HG02571 (cell line): ENCODE data around the gene BHLHE41.

Source experiments
- ATAC-seq: cut with Tn5 transposase; IDR thresholded peaks from one replicate; pipeline ENCODE4 v1.9.1; 2021; ENCODE audit warnings: mild to moderate bottlenecking, moderate library complexity; ENCODE audit not compliant: unreplicated experiment

Gene BHLHE41

GRCh38 chr12:26124446-26125399 is at the start of gene BHLHE41:
Gene BHLHE41, minus strand, starts transcription at chr12:26125037. Its CDS starts 258 bp downstream, at chr12:26124779.
- ATAC-seq: no peak

DNA sequence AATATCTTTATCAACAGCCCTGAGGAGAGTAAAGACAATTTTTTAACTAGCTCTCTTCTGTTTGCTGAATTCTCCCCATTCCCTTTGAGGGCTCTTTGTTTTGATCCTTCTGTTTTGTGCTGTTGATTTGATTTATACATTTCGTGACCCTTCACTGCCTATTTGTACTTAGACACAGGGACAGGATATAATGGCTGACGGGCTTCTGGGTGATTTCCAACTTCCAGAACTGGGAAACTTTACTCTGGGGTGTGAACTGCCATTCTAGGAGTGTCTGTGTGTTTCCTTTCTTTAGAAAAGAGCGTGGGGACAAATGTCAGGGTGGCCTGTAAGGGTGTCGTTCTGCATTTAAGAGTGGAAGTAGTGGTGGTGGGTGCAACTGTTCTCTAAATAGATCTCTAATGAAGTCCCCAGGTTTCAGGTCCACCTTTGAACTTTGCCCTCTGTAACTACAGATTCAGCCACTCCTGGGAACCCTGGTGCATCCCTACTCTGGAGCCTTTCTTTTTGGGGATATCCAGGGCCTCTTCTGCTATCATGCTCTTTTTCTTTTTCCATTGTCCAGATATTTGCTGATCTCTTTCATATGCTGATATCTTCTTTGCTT is 48.2 kb upstream of the BHLHE41 start:
- no peak for ATAC-seq

DNA sequence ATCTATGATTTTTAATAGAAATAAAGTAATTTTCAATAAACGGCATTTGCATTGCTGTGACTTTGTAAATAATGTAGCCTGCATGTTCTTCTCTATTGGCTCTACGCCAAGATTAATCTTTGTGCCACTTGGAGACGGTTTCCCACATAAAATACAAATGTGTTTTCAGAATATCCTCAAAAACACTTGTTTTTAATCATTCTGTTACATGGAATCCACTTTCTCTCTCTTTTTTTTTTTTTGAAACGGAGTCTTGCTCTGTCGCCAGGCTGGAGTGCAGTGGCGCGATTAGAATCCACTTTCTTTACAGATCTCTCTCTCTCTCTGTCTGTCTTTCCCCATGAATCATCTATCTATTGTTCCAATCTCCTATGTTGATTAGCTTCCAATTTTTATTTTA is 47.7 kb upstream of the BHLHE41 start:
- ATAC-seq: no peak

DNA sequence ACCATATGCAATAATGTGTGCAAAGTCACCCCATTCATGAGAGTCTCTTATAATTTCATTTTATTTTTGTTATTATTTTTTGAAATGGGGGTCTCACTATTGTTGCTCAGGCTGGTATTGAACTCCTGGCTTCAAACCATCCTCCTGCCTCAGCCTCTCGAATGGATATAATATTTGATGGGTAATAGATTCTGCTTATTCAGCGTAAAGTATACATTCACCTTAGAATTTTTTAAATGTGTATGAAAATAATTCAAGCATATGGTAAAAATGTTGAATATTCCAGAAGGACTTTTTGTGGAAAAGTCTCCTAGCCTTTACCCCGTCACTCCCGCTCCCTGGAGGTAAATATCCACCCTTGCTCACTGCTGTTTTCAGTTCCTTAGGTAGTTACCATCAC is 47.2 kb upstream of the BHLHE41 start:
- ATAC-seq: no peak

DNA sequence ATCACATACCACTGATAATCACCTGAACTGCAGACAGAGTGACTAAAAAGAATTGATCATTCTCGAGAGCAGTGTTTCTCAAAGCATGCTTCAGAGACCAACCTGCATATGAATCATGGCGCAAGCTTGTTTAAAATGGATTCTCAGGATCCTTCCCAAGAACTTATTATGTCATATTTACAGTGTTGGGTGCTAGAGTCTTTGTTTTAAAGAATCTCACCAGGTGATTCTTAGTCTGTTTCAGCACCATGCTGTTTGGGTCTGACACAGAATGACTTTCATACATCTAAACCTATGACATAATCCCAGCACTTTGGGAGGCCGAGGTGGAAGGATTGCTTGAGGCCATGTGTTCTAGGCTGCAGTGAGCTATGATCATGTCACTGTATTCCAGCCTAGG is 39.3 kb upstream of the BHLHE41 start:
- no peak for ATAC-seq

DNA sequence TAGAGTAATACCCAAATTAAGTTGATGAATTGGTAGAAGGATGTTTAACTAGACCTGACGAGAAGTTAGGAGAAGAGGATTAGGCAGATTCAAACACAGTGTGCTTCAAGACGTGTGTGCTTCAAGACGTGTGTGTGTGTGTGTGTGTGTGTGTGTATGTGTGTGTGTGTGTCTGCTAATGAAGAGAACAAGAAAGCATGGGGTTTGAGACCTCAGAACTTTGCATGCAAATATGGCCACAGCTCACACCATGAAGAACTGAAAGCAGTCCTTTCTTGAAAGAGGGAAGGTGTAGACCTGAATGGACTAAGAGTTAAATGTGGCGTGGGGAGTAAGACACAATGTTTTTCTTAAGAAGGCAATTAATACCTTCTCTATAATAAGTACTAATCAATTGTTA is 38.1 kb upstream of the BHLHE41 start:
- ATAC-seq: peak; percentile 87

DNA sequence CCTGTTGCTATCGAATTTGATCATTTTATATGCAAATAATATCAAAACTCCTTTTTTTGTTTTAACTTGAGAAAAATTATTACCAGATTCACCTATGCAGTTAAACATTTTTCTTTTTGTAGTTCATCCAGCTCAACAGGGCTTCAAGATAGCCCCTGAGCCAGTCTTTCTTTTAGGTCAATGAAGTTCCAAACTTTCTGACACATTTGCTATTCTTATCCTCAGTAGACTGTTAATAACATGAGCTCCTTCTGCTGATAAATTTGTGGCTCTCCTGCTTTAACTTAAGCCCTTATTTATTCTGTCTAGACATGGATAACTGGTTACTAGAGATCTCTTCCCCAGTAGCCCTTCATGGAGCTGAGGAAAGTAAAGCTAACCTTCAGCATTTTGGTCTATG is 37.3 kb upstream of the BHLHE41 start:
- ATAC-seq: no peak

DNA sequence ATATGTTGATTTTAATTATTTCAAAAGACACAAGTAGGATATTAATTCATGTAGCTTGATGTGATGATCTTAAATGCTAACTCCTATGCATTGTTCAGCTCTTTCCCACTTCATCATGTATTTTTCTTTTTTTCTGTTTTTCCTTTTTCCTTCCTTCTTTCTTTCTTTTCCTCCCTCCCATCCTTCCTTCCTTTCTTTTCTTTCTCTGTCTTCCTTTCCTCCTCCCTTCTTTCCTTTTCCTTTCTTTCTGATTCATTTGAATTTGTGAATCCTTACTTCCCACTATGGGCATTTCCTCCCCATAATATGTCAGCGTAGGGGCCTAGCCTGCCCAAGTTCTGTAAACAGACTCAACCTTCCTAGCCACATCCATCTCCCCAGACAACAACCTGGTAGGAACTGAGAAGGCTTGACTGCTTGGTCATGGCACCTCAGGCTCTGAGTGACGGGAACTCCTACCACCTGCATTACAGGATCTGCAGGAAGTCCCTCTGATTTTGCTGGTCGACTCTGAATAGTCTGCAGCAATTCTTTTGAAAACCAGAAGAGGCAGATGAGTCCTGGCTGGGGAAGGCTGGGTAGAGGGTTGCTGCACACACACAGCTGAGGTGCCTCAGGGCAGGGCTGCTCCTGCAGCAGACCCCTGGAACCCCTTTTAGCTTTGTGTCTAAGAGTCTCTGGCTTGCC is 33.4 kb upstream of the BHLHE41 start:
- no peak for ATAC-seq

DNA sequence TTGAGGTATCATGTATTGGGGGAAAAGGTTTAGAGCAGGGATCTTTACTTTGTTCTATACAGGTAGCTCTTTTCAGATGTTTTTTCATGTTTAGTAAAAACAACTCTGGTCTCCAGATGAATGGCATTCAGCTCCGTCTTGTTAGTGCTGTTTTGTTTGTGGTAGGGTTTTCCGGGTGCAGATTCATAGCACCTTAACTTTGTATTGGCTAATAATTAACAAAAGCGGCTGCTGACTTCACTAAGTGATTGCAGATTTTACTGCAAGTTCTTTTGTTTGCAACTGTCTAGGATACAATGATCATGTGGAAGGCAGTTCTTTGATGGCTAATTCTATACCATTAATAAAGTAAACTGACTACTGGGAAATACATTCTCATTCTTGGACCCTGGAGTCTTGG is 32.2 kb upstream of the BHLHE41 start:
- peak; percentile 32 for ATAC-seq

DNA sequence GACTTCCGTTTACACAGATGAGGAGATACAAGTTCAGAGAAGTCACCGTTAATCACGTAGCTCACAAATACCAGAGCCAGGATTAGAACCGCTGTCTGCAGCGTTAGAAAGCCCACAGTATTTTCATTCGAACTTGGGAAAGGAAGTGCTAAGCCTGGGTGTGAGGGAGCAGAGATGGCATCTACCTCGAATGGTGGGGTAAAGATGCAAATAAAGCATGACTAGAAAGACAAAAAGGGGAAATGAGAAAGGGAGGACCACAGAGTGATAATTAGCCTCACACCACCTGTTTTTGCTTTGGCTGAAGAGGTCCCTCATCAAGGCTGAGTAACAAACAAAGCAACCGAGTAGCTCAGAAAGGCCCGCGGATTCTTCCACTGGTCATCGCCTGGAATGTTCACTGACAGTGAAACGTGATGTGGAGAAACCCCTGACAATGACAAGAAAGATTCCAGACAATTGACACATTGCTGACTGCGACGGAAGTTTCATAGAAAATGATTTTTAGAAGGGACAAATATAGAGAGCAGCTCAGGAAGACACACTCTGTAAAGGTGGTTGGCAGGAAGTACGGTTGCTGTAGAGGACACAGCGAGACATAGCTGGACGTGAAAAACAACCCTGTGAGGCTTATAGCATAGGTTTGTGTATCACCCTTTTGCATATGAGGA is 31.5 kb upstream of the BHLHE41 start:
- ATAC-seq: peak; percentile 89

GRCh38 chr12:26153421-26154154 is 28.8 kb upstream of the BHLHE41 start:
- ATAC-seq: no peak

DNA sequence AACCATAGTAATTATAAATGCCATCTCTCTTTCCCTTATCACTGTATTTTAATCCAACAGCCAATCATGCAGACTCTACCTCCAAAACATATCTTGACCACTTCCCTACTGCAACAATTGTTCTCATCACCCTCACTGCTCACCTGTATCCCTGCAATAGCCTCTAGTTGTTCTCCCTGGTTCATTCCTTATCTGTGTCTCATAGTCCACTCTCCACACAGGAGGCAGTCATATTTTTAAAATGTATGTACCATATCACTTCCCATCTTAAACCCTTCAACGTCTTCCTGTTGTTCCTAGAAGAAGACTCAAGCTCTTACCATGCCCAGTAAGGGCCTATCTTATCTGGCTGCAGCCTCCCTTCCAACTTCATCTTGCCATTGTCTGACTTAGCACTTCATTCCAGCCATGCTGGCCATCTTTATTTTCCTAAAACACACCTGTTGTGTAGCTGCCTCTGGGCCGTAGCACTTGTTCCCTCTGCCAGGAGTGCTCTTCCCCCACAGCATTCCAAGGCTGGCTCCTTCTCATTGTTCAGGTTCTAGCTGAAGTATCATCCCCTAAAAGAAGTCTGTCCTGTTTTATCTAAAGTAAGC is 27.8 kb upstream of the BHLHE41 start:
- no peak for ATAC-seq

DNA sequence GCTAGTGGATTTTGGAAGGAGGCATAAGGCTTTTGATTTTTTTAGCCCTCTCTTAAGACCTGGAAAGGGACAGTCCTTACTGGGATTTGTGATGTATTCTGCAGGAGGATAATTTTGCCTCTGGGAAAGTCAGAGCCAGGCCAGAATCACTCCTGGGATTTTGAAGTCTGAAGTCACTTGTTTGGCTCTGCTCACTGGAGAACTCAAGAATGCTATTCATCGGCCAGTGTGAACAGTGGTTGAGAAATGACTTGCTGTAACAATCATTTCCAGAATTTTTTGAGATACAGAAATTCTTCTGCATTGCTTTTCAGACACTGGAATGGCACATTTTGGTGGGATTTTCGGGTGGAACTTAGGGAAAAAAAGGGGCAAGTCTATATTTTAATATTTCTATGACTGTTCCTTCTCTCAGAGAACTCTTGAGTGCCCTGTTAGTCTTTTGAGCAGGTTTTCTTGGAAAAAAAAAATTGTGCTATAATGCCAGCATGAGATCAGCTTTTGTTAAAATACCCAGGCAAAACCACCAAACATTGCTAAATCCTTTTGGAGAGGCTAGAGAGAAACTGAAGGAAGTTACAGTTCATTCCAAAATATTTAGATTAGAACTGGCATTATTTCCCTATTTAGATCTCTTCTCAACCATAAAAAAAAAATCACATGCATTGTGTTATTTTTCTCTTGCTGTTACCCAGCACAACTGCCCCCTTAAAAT is 26.1 kb upstream of the BHLHE41 start:
- ATAC-seq: no peak

- no peak for ATAC-seq
These were observed 25.2 kb upstream of the BHLHE41 start for GRCh38 chr12:26149968-26150500.

DNA sequence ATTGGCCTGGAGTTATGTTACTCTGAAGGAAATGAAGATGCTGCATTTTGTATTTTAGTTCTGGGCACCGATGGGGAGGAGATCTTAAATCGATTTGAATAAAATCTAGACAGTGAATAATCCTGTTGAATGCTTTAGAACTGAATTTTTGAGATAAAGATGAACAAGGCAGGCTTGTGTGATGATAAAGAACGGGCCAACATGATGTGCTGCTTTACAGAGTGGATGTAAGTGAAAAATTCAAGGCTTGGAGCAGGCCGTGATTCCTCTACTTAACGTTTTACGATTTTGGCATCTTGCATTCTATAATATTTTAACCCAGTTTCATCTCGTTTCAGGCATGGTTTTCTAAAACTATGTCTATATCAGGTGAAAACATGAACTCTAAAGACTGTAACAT is 23.5 kb upstream of the BHLHE41 start:
- ATAC-seq: no peak

GRCh38 chr12:26143291-26143690 is 18.5 kb upstream of the BHLHE41 start:
- ATAC-seq: no peak

- ATAC-seq: no peak
These were observed 14.0 kb upstream of the BHLHE41 start for GRCh38 chr12:26138860-26139259.

DNA sequence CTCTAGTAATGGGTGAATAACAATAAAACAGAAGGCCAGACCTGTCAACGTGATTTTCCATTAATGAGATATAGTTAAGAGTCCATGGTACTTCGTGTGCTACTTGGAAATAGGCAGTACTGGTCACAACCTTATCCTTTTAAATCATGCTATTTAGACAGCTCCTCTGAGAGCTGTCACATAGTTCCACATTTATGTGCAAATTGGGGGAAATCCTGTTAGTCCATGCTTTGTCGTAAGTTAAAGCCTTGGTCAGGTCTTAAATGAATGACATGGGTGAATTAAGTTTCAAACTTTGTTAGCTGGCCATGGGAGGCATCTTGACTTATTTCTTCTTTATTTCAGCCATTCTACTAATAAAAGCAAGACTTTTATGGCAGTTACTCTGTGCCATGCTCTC is 11.9 kb upstream of the BHLHE41 start:
- ATAC-seq: no peak

- ATAC-seq: no peak
These were observed 10.7 kb upstream of the BHLHE41 start for GRCh38 chr12:26135571-26135970.
